Hematopoietic multipotent progenitor cell treated with erythropoietin and hydrocortisone succinate and interleukin-3 and kit ligand, for 6 days (in vitro differentiated cells): ENCODE data around the gene EXOC4.

ENCODE experiments used
- DNase-seq: peaks from one replicate; pipeline ENCODE4 v3.0.0-alpha.2; 2015

EXOC4 gene

DNA sequence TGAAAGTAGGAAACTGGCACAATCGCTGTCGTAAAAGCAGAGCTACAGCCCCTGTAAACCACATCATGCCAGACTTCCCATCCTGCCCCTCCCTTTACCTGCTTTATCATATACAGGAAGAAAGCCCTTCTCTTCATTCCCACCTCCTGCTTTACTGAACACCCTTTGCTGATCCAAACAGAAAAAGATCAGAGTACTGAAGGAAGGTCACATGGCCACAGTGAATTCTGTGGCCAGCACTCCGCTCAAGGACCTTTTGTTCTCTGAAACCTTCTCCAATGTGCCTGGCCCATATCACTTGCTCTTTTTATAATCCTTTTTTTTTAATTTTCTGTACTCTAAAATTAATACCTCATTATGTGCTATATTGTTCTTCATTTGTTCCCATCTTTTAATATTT, 765.4 kb downstream of the EXOC4 start:
- DNase-seq, result no peak

DNA sequence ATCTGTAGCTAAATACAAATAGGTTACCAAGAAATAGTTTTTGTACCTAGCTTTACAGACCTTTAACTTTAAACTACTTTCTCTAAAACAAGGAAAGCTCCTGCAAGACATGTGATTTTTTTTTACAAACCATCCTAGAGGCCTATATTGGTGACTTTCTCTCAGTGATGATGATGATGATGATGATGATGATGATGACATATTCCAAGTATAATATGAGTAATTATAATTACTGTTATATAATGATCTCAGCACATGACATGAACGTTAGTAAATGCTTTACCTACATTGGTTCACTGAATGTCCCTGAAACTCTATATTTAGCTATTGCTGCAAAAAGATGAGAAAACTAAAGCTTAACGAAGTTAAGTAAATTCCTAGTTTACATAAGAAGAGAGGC, 766.4 kb downstream of the EXOC4 start:
- no peak for DNase-seq

- DNase-seq, result no peak
Observed at GRCh38 chr7:134021836-134022235, 769.0 kb downstream of the EXOC4 start.

DNA sequence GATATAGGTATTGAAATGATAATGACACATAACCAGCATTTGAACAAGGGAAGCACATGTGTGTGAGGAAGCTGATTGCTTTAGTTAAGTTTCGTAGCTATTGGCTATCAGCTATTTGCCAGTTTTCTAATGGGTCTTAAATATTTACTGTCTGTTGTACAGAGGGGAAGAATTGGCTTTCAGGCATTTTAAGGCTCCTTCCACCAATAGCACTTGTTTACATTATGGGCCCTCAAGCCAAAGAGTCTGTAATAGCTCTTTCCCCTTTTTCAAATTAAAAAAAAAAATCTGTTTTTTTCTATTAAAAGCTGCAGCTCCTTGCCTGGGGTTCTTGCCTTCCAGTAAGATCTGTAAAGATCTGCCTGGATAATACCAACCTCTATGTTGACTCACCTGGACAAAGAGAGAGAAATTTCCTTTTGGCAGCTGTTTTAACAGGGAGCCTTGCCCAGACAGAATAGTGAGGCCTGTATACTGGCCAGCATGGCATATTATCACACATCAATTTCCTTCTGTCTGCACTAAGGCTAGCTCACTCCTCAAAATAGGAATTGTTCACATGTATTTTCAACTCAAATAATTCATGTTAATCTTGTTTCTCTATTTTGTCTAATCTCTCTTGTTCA, 769.5 kb downstream of the EXOC4 start:
- no peak for DNase-seq

GRCh38 chr7:134024739-134025138, 771.9 kb downstream of the EXOC4 start:
- no peak for DNase-seq

DNA sequence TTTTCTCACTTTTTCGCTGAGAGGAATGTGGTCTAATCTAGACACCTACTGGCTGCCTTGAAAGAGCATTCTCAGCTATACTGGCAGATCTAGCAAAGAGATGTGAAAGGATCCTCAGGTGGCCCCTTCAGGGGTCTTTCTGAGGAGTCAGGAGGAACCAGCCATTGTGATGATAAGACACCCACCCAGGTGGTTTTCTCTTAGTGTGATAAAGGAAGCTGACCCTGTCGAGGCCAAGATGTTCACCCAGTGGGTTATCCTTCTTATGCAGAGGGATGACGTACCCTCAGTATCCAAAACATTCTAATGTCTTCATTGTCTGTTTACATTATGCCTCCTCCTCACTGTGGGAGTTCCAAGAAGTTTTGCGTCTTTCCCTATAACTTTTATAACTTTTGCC, 776.0 kb downstream of the EXOC4 start:
- no peak for DNase-seq

DNA sequence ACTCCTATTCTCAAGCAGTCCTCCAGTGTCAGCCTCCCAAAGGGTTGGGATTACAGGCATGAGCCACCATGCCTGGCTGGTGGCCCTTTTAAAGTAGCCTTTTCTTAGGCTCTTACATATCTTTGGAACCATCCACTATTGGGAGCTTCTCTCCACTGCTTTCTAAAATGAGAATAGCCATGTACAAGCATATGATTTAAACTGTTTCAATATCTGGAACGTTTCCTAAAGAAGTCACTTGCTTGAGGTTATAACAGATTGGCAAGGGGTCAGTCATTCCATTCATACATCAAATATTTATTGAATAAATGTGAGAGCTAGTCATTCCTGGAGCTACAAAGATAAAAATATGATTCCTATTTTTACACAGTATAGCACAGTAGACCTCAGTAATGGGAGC, 776.9 kb downstream of the EXOC4 start:
- DNase-seq, result no peak

- DNase-seq, result no peak
Observed at GRCh38 chr7:134030460-134030865, 777.6 kb downstream of the EXOC4 start.

- no peak for DNase-seq
Observed at GRCh38 chr7:134031835-134032617, 779.1 kb downstream of the EXOC4 start.

DNA sequence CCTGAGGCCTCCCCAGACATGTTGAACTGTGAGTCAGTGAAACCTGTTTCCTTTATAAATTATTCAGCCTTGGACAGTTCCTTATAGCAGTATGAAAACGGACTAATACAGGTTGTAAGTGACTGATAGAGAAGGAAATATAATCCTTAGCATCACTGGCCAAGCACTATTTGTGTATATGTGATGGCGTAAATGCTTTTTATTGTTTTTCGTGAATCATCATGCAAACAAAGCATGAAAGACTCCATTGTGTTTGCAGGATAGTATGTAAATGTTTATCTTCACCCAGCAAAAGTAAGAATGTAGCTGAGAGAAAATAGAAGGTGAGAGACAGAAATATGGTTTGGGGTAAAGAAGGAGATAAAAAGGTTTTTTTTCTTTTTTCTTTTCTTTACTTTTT, 781.8 kb downstream of the EXOC4 start:
- no peak for DNase-seq

- DNase-seq, result no peak
Observed at GRCh38 chr7:134037991-134038390, 785.1 kb downstream of the EXOC4 start.

DNA sequence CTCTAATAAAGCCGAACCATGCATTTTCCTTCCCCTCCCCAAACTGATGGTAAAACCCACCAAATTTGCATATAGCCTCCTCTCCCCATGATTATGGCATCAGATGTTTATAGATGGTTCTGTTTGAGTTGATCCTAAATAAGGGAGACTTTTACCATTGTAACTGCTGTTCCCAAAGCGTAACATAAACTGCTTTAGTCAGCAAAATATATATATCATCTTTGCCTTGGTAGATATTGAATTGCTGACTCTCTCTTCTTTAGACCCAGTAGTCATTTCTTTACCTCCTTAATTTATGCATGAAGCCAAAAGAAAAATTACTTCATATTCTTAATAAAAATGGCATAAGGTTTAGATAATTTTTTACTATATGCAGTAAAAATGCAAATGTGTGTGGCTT, 788.1 kb downstream of the EXOC4 start:
- no peak for DNase-seq

DNA sequence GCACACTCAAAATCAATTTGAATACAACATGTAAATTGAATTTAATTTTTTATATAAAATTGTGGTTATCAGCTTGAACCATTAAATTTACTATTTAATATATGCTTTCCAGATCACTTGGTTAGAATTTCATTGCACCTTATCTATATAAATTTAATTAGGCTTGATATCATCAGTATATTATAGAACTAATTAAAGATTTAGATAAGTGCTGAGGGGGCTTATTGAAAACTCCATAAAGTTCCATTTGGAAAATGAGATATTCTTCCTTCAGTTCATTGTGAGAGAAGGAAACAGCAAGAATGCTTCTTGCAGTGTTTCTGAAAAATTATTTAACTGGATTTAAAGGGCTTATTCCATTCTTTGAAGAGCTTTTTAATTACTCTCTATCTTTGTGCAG, 788.6 kb downstream of the EXOC4 start:
- DNase-seq, result no peak

- DNase-seq, result no peak
Observed at GRCh38 chr7:134042307-134042706, 789.4 kb downstream of the EXOC4 start.

- no peak for DNase-seq
Observed at GRCh38 chr7:134044682-134045081, 791.8 kb downstream of the EXOC4 start.

- DNase-seq, result no peak
Observed at GRCh38 chr7:134045716-134046115, 792.8 kb downstream of the EXOC4 start.

DNA sequence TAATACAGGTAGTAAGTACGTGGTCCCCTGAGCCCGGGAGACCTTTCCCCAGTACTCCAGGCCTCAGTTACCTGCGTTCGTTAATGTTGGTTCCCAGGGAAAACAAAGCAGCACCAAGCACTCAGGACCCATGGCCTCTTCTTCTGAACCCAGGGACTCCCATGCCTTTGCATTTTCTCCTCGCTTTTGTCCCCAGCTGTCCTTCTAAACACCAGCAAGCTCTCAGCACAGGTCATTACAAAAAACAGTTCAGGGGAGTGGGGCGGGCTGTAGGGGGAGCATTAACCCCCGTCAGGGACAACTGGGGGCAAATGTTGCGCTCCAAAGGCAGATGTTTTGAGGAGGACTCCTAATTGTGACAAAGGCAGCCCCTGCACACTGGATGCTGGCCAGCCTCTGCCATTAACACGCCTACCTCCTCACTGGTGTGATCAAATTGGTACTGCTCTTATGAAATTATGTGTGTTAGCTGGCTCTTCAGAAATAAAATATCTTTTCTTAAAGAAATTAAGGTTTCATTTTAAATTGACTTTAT, 793.8 kb downstream of the EXOC4 start:
- DNase-seq, result no peak

DNA sequence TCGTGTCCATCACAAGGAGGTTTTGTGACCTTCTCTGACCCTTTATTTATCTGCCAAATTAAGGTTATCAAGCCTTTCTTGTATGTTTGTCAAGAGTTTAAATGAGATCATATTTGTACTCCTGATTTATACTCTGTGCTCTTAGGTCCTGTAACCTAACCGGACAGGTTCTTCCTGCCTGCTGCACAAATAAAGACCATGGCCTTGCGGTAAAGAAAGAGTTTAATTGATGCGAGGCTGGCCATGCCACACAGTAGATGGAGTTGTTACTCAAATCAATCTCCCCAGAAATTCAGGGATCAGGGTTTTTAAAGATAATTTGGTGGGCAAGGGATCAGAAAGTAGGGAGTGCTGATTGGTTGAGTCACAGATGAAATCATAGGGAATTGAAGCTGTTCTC, 794.8 kb downstream of the EXOC4 start:
- DNase-seq, result no peak

DNA sequence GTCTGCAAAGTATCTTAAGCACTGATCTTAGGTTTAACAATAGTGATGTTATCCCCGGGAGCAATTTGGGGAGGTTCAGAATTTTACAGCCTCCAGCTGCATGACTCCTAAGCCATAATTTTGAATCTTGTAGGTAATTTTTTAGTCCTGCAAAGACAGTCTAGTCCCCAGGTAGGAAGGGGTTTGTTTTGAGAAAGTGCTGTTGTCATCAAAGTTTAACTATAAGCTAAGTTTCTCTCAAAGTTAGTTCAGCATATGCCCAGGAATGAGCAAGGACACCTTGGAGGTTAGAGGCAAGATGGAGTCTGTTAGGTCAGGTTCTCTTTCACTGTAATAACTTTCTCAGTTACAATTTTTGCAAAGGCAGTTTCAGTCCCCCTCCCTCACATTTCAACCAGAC, 795.3 kb downstream of the EXOC4 start:
- no peak for DNase-seq

GRCh38 chr7:134051020-134051419, 798.1 kb downstream of the EXOC4 start:
- DNase-seq, result no peak

GRCh38 chr7:134056816-134057215, 803.9 kb downstream of the EXOC4 start:
- no peak for DNase-seq

DNA sequence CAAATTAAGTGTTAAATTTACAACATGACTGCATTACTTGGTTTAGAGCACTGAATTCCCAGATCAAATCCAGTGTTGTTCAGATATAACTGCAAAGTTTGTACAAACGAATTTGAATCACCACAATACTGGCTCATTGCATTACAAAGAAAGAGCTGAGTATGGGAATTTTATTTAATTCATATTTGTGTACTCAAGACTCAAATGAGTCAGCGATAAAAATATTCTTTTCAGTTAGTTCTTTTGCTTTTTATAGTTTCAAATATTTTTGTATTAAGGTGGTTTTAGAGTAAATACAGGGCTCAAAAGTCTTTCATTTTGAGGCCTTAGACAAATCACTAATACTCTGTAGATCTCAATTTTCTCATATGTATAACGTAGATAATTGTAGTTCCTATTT, 805.6 kb downstream of the EXOC4 start:
- DNase-seq, result no peak

DNA sequence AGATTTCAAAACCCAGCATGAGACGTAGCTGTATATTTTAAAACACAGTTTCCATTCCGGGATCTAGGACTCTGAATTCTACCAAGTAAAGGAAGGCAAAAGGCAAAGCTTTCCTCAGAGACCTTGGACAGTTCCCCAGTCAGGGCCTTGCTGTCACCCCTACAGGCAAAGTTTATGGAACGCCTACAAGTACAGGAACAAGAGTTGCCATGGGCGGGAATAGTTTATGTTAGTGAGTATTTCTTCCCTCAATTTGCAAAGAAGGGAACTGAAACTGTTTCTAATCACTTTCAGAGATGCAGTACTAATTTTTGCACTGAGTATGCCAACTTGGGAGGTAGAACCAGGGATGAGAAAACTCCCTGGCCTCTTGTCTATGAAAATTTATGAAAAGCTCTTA, 806.1 kb downstream of the EXOC4 start:
- DNase-seq, result no peak

DNA sequence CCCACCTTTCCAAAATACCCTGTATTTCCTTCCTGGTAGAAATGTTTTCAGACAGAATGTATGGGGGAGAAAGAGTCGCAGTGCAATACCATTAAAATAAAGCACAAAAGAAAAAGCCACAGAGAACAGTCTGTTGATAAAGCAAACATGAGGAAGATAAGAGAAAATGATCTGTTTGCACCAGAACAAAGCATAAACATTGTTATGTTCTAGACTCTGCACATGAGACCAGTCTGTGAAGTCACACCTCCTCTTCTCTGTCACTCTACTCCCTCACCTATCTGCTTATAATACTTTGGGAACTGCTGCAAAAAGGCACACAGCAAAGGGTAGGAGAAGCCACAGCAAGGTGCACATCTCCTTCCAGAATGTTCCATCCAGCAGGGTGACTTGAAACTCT, 807.0 kb downstream of the EXOC4 start:
- DNase-seq, result no peak

GRCh38 chr7:134060874-134061273, 808.0 kb downstream of the EXOC4 start:
- DNase-seq, result no peak
